PFSK-1 (cell line): ENCODE data around the gene CREB3L2.

Experiments
- FOXP2 ChIP-seq: optimal IDR thresholded peaks from 2 replicates; pipeline ENCODE3; 2011; ENCODE audit warnings: borderline replicate concordance, control low read depth, inconsistent platforms; ENCODE audit not compliant: insufficient read depth; ENCODE audit errors: extremely low read length, extremely low read depth
- POLR2AphosphoS5 ChIP-seq: IDR thresholded peaks from 2 replicates; pipeline ENCODE4 v1.6.1; 2012; ENCODE audit warnings: low read depth, mild to moderate bottlenecking, control low read depth, low read length, moderate library complexity
- REST ChIP-seq, 2 experiments: IDR thresholded peaks; 2 replicates each; pipeline versions ENCODE4 v1.6.1 to v1.8.0; 2011 to 2012; ENCODE audit warnings: low read depth in 2 of 2, low read length in 2 of 2, control low read depth in 1 of 2, inconsistent platforms in 1 of 2, mild to moderate bottlenecking in 1 of 2, moderate library complexity in 1 of 2; ENCODE audit not compliant: insufficient read depth in 1 of 2
- SIN3A ChIP-seq: IDR thresholded peaks from 2 replicates; pipeline ENCODE4 v1.6.1; 2012; ENCODE audit warnings: mild to moderate bottlenecking, low read length, moderate library complexity, borderline replicate concordance; ENCODE audit not compliant: insufficient read depth
- TAF1 ChIP-seq: IDR thresholded peaks from 2 replicates; pipeline ENCODE4 v1.6.1; 2012; ENCODE audit warnings: low read length, control low read depth, borderline replicate concordance; ENCODE audit not compliant: insufficient read depth

CREB3L2 gene

GRCh38 chr7:137950967-137951366 lies 50.9 kb downstream of the CREB3L2 start:
- TF ChIP-seq REST (IDR thresholded peaks at IDR 0.05; ENCODE audit: insufficient read depth in 1 of 2, low read depth in 2 of 2, low read length in 2 of 2) (no peak), SIN3A (no peak), POLR2AphosphoS5 (no peak), FOXP2 (no peak), TAF1 (no peak)

- TF ChIP-seq POLR2AphosphoS5 (no peak), FOXP2 (no peak), REST (IDR thresholded peaks at IDR 0.05; ENCODE audit: insufficient read depth in 1 of 2, low read depth in 2 of 2, low read length in 2 of 2) (no peak), SIN3A (no peak), TAF1 (no peak)
Measured at GRCh38 chr7:137950263-137950621, 51.6 kb downstream of the CREB3L2 start.

GRCh38 chr7:137949416-137950262 lies 52.2 kb downstream of the CREB3L2 start:
- TF ChIP-seq FOXP2 (no peak), SIN3A (no peak), REST (IDR thresholded peaks at IDR 0.05; ENCODE audit: insufficient read depth in 1 of 2, low read depth in 2 of 2, low read length in 2 of 2) (no peak), POLR2AphosphoS5 (no peak), TAF1 (no peak)

GRCh38 chr7:137948845-137949330 lies 53.0 kb downstream of the CREB3L2 start:
- TF ChIP-seq SIN3A (no peak), TAF1 (no peak)

GRCh38 chr7:137948083-137948844 lies 53.6 kb downstream of the CREB3L2 start:
- TF ChIP-seq TAF1 = no peak
- TF ChIP-seq SIN3A = no peak
- no peak for TF ChIP-seq FOXP2
- no peak for TF ChIP-seq POLR2AphosphoS5
- TF ChIP-seq REST (IDR thresholded peaks at IDR 0.05; ENCODE audit: insufficient read depth in 1 of 2, low read depth in 2 of 2, low read length in 2 of 2) = no peak
